Testis (tissue), 3 donors: ENCODE data around the gene PRR23E. TPM values are rescaled to one million over a fixed set of nuclear protein-coding genes. Genes with fewer than 3 reads are reported as not detected.
A peak's percentile ranks its signal among the peaks of the same experiment; 100 is the strongest.

ENCODE experiments used
- DNase-seq: peaks from one replicate; pipeline ENCODE4 v3.0.0-alpha.2; 2019
- H3K27ac ChIP-seq, 2 donors: fragments of 200-600 bp; sonication (generic); one replicate each; pipeline ENCODE4 v1.5.1; 2019
- H3K27me3 ChIP-seq: fragments of 200-600 bp; sonication (generic); one replicate; pipeline ENCODE4 v1.5.1; 2019
- H3K36me3 ChIP-seq: fragments of 200-600 bp; sonication (generic); one replicate; pipeline ENCODE4 v1.5.1; 2017; ENCODE audit warnings: low read depth; ENCODE audit errors: missing control alignments
- H3K4me1 ChIP-seq: fragments of 200-600 bp; sonication (generic); one replicate; pipeline ENCODE4 v1.5.1; 2019
- H3K4me3 ChIP-seq, 2 donors: fragments of 200-600 bp; sonication (generic); one replicate each; pipeline ENCODE4 v1.5.1; 2017 to 2019
- H3K9me3 ChIP-seq: fragments of 200-600 bp; sonication (generic); one replicate; pipeline ENCODE4 v1.5.1; 2017
- POLR2A ChIP-seq: fragments of 450-650 bp; IDR thresholded peaks from one replicate; pipeline ENCODE4 v1.6.1; 2017; ENCODE audit warnings: antibody characterized with exemption, mild to moderate bottlenecking, moderate library complexity
- WGBS, 2 donors: methylation state at CpG; one replicate each; pipeline ENCODE4 v1.1.5; 2018; 5-methylcytosine and 5-hydroxymethylcytosine counted together
- intact Hi-C: fragments of 100-400 bp; cut with DNase I; formaldehyde crosslinking; loops from one replicate; pipeline ENCODE4 v1.15.1; 2023; ENCODE audit warnings: low total_unique reads
- polyA plus RNA-seq: library from polyadenylated mRNA; stranded (reverse); fragments of 350-450 nt; fragmentation: Illumina TruSeq; extraction: RNeasy Lipid Tissue Mini Kit (QIAGEN cat#74804); gene quantifications from one replicate; pipeline ENCODE4 v1.2.3, GENCODE V29; 2014; ENCODE audit warnings: low read depth, low replicate concordance; ENCODE audit not compliant: insufficient read depth
- total RNA-seq, 2 donors: library from RNA; depleted of rRNA; stranded (reverse); fragments of >200 nt; gene quantifications; one replicate each; pipeline ENCODE4 v1.2.3, GENCODE V29; 2016
- TF ChIP-seq, protein P1 (sequence below), 3 experiments: fragments of 450-650 bp in 2 of 3; fragments of 200-600 bp in 1 of 3; sonication (generic) in 1 of 3; IDR thresholded peaks; one replicate each; pipeline ENCODE4 v1.5.1; 2016 to 2019; ENCODE audit warnings: antibody characterized with exemption in 3 of 3, mild to moderate bottlenecking in 2 of 3, moderate library complexity in 1 of 3

PRR23E gene
- total and polyA plus RNA-seq, 3 donors from 2014 or later: 0.87 to 1.5 (median 1.0) TPM

DNA sequence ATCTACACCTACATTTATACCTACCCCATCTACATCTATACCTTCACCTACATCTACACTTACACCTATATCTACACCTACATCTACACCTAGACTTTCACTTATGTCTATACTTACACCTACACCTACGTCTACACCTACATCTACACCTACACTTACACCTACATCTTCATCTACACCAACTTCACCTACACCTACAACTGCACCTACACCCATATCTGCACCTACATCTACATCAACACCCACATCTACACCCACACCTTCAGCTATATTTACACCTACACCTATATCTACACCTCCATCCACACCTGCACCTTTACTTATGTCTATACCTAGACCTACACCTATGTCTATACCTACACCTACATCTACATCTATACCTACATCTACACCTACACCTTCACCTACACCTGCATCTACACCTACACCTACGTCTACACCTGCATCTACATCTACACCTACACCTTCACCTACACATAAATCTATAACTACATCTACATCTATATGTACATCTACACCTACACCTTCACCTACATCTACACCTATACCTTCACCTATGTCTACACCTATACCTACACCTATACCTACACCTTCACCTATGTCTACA lies 30.9 kb upstream of the PRR23E start:
- Histone ChIP-seq H3K9me3 (no peaks in the 10 kb centered on the region), H3K4me3 (no peak overlapping the region), H3K27ac (no peak overlapping the region), H3K27me3 (no peaks in the 10 kb centered on the region), H3K36me3 (no peaks in the 10 kb centered on the region), H3K4me1 (no peaks in the 10 kb centered on the region)
- no peak for DNase-seq
- intact Hi-C loops: no loop called here
- 87% methylated on average over 2 of the region's 2 CpGs for WGBS, 2 donors
- TF ChIP-seq, protein P1, sequence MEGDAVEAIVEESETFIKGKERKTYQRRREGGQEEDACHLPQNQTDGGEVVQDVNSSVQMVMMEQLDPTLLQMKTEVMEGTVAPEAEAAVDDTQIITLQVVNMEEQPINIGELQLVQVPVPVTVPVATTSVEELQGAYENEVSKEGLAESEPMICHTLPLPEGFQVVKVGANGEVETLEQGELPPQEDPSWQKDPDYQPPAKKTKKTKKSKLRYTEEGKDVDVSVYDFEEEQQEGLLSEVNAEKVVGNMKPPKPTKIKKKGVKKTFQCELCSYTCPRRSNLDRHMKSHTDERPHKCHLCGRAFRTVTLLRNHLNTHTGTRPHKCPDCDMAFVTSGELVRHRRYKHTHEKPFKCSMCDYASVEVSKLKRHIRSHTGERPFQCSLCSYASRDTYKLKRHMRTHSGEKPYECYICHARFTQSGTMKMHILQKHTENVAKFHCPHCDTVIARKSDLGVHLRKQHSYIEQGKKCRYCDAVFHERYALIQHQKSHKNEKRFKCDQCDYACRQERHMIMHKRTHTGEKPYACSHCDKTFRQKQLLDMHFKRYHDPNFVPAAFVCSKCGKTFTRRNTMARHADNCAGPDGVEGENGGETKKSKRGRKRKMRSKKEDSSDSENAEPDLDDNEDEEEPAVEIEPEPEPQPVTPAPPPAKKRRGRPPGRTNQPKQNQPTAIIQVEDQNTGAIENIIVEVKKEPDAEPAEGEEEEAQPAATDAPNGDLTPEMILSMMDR (IDR thresholded peaks at IDR 0.05): no peak
- no peak for TF ChIP-seq POLR2A

DNA sequence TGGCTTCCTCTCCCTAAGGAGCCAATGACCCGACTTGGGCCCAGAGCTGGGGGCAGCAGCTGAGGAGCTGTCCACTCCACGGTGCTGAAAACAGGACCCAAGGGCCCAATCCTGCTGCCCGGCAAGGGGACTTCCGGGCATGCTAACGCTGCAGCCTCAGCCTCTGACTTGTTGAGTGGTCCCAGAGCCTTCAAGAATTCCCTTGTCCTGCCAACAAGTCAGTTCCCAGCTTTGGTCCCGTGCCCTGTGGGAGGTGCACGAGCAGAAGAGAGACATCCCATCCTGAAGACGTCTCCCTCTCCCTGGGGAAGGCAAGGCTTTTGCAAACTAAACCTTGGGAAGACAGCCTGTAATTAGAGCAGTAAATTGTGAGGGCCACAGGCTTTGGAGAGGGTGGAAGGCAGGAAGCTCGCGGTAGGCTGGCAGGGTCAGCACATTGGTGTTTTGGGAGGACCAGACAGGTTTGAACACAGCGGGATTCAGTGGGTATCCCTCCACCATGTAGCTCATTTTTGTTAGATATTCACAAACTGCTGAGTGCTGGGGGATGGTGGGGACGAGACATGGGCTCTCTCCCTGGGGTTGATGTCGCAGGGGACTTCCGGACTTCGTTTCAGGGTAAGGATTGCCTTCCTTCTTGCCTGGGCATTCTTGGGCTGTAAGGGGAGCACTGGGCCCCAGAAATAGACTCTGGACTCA lies 29.8 kb upstream of the PRR23E start:
- Histone ChIP-seq H3K9me3 (no peaks in the 10 kb centered on the region), H3K36me3 (no peaks in the 10 kb centered on the region), H3K4me3 (no peak overlapping the region), H3K4me1 (no peaks in the 10 kb centered on the region), H3K27ac (no peak overlapping the region), H3K27me3 (no peaks in the 10 kb centered on the region)
- TF ChIP-seq POLR2A: no peak
- TF ChIP-seq, protein P1 (IDR thresholded peaks at IDR 0.05): no peak
- DNase-seq: peak; percentile 38
- WGBS, 2 donors: 37 to 46% methylated on average over 15 of the region's 15 CpGs
- intact Hi-C loops: no loop called here

DNA sequence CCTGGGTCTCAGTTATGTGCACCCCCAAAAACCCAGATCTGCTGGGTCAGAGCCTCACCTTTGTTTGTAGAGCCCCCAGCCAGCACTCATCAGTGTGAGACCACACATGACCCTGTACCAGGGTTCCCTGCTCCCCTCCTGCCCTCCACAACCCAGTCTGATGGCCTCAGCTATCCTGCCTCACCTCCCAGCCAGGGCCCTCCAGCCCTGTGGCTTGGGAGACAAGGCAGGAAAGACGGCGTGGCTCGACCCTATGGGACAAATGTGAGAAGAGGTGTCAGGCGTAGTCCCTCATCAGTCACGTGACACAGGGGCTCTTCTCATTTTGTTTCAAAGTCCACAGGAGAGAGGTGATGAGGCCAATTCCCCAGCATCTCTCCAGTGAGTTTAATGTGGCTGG lies 28.3 kb upstream of the PRR23E start:
- Histone ChIP-seq H3K4me3 (no peak overlapping the region), H3K27me3 (no peaks in the 10 kb centered on the region), H3K36me3 (no peaks in the 10 kb centered on the region), H3K9me3 (no peaks in the 10 kb centered on the region), H3K4me1 (no peaks in the 10 kb centered on the region), H3K27ac (no peak overlapping the region)
- DNase-seq: no peak
- intact Hi-C loops: no loop called here
- TF ChIP-seq POLR2A: no peak
- TF ChIP-seq, protein P1 (IDR thresholded peaks at IDR 0.05): no peak
- 66 to 68% methylated on average over 5 of the region's 5 CpGs for WGBS, 2 donors

DNA sequence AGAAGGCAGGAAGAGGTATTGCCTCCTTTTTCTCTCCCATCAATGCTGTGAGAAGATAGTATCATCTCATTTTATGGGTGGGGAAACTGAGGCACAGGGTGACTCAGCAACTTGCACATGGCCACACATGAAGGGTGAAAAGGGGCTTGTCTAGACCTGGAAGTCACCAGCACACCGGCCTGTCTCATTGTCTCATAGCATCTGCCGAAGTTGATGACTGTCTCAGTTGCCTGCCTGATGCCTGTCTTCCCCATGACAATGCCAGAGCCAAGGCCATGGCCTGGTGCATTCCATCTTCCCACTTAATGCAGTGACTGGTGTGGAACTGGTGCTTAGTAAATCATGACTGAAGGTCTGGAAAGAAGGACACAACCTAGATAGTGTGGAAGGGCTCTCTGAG lies 27.9 kb upstream of the PRR23E start:
- no peak for TF ChIP-seq POLR2A
- TF ChIP-seq, protein P1 (IDR thresholded peaks at IDR 0.05): no peak
- no peaks in the 10 kb centered on the region for H3K27me3 ChIP-seq
- H3K36me3 ChIP-seq: no peaks in the 10 kb centered on the region
- no peak overlapping the region for H3K4me3 ChIP-seq
- 83 to 92% methylated on average over 2 of the region's 2 CpGs for WGBS, 2 donors
- no peak overlapping the region for H3K27ac ChIP-seq
- no peaks in the 10 kb centered on the region for H3K9me3 ChIP-seq
- H3K4me1 ChIP-seq: no peaks in the 10 kb centered on the region
- no peak for DNase-seq
- intact Hi-C loops: no loop called here
